Transverse colon (tissue), 4 donors: ENCODE results near the gene SCMH1. TPM values are rescaled to one million over a fixed set of nuclear protein-coding genes. Genes with fewer than 3 reads are reported as not detected.

Experiments used
- DNase-seq: peaks from one replicate; pipeline ENCODE4 v3.0.0-alpha.2; 2019
- H3K27ac ChIP-seq, 4 donors: fragments of 200-600 bp; sonication (generic); 2 replicates each; pipeline ENCODE4 v1.5.1; 2016 to 2018; ENCODE audit warnings: inconsistent platforms in 4 of 4
- H3K27me3 ChIP-seq: fragments of 200-600 bp; sonication (generic); 2 replicates; pipeline ENCODE4 v1.5.1; 2017; ENCODE audit warnings: inconsistent platforms
- H3K36me3 ChIP-seq, 4 donors: fragments of 200-600 bp; sonication (generic); 2 replicates each; pipeline ENCODE4 v1.5.1; 2017 to 2019; ENCODE audit warnings: inconsistent platforms in 4 of 4
- H3K4me1 ChIP-seq, 4 donors: fragments of 200-600 bp; sonication (generic); 2 replicates each; pipeline ENCODE4 v1.5.1; 2017 to 2020; ENCODE audit warnings: inconsistent platforms in 4 of 4
- H3K4me3 ChIP-seq, 4 donors: fragments of 200-600 bp; sonication (generic); 1 replicate in 1 of 4; 2 replicates in 3 of 4; pipeline versions ENCODE4 v1.5.1 to v1.6.1; 2017 to 2019; ENCODE audit warnings: inconsistent platforms in 4 of 4
- H3K9me3 ChIP-seq, 2 donors: fragments of 200-600 bp; sonication (generic); 2 replicates each; pipeline ENCODE4 v1.5.1; 2017 to 2019; ENCODE audit warnings: inconsistent platforms in 2 of 2
- EP300 ChIP-seq: sonication (generic); formaldehyde crosslinking; IDR thresholded peaks from one replicate; pipeline ENCODE4 v1.6.1; 2017; ENCODE audit warnings: antibody characterized with exemption, low read depth
- POLR2A ChIP-seq: fragments of 450-650 bp; IDR thresholded peaks from one replicate; pipeline ENCODE4 v1.6.1; 2016; ENCODE audit warnings: antibody characterized with exemption, mild to moderate bottlenecking, moderate library complexity
- POLR2AphosphoS5 ChIP-seq, 3 donors: sonication (generic); formaldehyde crosslinking; IDR thresholded peaks; one replicate each; pipeline ENCODE4 v1.6.1; 2016; ENCODE audit warnings: antibody characterized with exemption in 3 of 3
- WGBS, 2 donors: methylation state at CpG; one replicate each; pipeline ENCODE4 v1.1.5; 2018; ENCODE audit warnings: low coverage in 1 of 2; 5-methylcytosine and 5-hydroxymethylcytosine counted together
- in situ Hi-C, 4 donors: fragments of 200-750 bp; cut with MboI; loops; one replicate each; pipeline versions ENCODE4 v1.15.0 to v1.15.1; 2017; ENCODE audit warnings: low sequenced_read_pairs in 3 of 4, low pct_ligation_motif_present in 1 of 4, low pct_unique_long_range_greater_than_20kb in 1 of 4
- intact Hi-C: fragments of 100-400 bp; cut with DNase I; formaldehyde crosslinking; loops from one replicate; pipeline ENCODE4 v1.15.1; 2023; ENCODE audit warnings: low total_unique reads
- total RNA-seq, 4 donors: library from RNA; depleted of rRNA; stranded (reverse); fragments of >200 nt; gene quantifications; one replicate each; pipeline ENCODE4 v1.1.0, GENCODE V29; 2016
- TF ChIP-seq, protein P1 (sequence below), 5 experiments: fragments of 200-600 bp in 3 of 5; fragments of 450-650 bp in 2 of 5; sonication (generic) in 3 of 5; IDR thresholded peaks; 1 replicate in 2 of 5; 2 replicates in 3 of 5; pipeline ENCODE4 v1.5.1; 2016 to 2017; ENCODE audit warnings: antibody characterized with exemption in 5 of 5, inconsistent platforms in 3 of 5, mild to moderate bottlenecking in 2 of 5, moderate library complexity in 1 of 5

Gene SCMH1
- total RNA-seq, 4 donors from 2014 or later: 24.5 to 66.8 (median 49.1) TPM

DNA sequence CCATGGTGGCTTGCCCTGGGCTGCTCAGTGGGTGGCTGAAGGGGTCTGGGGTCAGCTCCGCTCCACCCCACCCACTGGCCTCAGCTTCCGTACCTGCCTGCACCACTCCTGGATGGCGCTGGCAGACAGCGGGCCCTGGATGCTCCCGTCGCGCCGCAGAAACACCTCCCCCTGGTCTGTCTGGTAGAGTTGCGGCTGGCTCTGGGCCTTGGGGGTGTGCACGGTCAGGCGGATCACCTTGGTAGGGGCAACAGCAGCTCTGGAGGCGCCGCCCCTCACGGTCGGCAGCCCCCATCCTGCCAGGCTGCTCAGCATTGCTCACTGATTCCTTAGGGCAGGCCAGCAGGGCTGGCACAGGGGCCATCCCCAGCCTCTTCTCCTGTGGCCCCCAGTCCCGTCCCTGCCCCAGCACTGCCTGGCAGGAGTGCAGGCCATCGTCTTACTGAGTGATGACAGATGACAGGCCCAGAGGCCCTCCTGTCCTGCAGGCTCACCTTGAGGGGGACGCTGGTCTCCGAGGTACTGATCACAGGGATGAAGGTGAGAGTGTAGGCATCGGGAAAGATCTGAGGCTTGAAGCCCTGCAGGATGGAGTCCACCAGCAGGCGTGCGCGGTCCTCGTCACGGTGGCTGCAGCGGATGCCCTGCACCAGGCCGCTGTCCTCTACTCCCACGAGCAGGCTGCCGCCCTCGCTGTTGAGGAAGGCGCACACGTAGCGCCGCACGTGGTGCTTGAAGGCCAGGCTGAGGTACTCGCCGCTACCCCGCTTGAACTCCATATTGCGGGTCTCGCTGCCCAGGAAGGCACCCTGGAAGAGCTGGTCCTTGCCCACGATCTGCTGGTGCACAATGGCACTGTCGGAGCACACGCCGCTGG lies 224.7 kb downstream of the SCMH1 start:
- no peak for TF ChIP-seq POLR2A
- TF ChIP-seq POLR2AphosphoS5 (IDR thresholded peaks at IDR 0.05): no peak
- TF ChIP-seq EP300: no peak
- TF ChIP-seq, protein P1, sequence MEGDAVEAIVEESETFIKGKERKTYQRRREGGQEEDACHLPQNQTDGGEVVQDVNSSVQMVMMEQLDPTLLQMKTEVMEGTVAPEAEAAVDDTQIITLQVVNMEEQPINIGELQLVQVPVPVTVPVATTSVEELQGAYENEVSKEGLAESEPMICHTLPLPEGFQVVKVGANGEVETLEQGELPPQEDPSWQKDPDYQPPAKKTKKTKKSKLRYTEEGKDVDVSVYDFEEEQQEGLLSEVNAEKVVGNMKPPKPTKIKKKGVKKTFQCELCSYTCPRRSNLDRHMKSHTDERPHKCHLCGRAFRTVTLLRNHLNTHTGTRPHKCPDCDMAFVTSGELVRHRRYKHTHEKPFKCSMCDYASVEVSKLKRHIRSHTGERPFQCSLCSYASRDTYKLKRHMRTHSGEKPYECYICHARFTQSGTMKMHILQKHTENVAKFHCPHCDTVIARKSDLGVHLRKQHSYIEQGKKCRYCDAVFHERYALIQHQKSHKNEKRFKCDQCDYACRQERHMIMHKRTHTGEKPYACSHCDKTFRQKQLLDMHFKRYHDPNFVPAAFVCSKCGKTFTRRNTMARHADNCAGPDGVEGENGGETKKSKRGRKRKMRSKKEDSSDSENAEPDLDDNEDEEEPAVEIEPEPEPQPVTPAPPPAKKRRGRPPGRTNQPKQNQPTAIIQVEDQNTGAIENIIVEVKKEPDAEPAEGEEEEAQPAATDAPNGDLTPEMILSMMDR (IDR thresholded peaks at IDR 0.05): no peak
- no peak overlapping the region for H3K4me3 ChIP-seq
- 94% methylated on average over 35 of the region's 44 CpGs; no CpG with 5 or more reads in 1 of the 2 donors for WGBS, 2 donors
- intact Hi-C loops (no loop called here), in situ Hi-C loops (no loop called here)
- H3K9me3 ChIP-seq: no peaks in the 10 kb centered on the region
- H3K27ac ChIP-seq: no peak overlapping the region
- no peak for DNase-seq
- H3K36me3 ChIP-seq: no peaks in the 10 kb centered on the region
- peaks cover 0 to 7% (median 3%) of the 10 kb centered on the region in 4 donors for H3K4me1 ChIP-seq
- H3K27me3 ChIP-seq: no peaks in the 10 kb centered on the region

DNA sequence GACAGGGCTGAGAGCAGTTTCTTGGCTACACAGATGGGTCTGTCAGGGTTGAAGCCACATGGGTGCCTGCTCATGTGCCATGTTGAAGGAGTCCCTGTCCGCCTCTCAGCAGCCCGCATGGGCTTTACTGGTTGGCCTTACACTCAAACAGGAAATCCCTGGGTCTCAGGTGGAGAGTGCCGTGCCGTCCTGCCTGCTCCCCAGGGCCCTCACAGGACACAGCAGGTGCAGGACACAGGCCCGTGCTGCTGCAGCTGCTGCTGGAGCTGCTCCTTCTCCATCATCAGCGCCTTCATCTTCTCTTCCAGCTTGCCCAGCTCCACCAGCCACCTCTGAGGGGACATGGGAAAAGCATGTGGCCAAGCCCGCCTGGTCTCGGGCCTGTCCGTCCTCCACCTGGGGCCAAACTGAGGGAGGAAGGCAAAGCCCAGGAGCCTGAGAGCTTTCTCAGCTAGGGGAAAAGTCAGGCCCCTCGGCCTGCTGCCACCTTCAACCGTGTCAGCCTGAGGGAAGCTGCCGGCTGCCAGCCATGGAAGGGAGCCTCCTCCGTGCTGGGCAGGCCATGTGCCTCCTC lies 226.1 kb downstream of the SCMH1 start:
- no peak for DNase-seq
- Histone ChIP-seq H3K36me3 (no peaks in the 10 kb centered on the region), H3K27ac (no peak overlapping the region), H3K4me3 (no peak overlapping the region), H3K9me3 (no peaks in the 10 kb centered on the region), H3K27me3 (no peaks in the 10 kb centered on the region), H3K4me1 (peaks cover 0 to 6% (median 3%) of the 10 kb centered on the region in 4 donors)
- intact Hi-C loops (no loop called here), in situ Hi-C loops (no loop called here)
- TF ChIP-seq, protein P1 (IDR thresholded peaks at IDR 0.05): no peak
- TF ChIP-seq POLR2A (no peak), EP300 (no peak), POLR2AphosphoS5 (IDR thresholded peaks at IDR 0.05) (no peak)
- 88% methylated on average over 13 of the region's 13 CpGs; no CpG with 5 or more reads in 1 of the 2 donors for WGBS, 2 donors

DNA sequence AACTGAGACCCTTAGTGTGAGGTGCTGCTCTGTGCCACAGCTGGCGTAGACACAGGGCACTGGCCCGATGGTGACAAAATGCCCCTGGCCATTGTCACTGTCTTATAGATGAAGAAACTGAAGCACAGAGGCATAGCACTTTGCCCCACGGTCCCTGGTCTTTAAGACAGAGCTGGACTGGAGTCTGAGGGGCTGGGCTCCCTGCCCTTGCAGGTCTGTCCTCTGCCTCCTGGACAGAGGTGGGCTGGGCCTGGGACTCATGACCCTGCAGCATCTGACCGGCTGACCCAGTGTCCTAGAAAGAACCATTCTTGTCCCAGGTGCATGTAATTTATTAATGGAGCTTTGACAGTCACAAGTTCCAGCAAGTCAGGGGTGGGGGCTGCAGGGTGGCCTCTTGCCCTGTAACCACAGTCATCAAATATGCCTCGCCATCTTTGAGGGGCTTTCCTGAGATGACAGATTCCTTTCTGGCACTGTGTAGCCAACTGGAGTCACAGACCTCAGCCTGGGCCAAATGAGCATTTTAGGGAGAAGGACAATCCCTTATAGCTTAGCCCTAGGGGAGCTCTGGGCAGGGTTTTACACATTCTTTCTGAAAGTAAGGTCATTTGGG lies 226.7 kb downstream of the SCMH1 start:
- H3K36me3 ChIP-seq: no peaks in the 10 kb centered on the region
- no peak overlapping the region for H3K4me3 ChIP-seq
- WGBS, 2 donors: 77% methylated on average over 5 of the region's 5 CpGs; no CpG with 5 or more reads in 1 of the 2 donors
- no peak for TF ChIP-seq EP300
- TF ChIP-seq, protein P1 (IDR thresholded peaks at IDR 0.05): no peak
- no peak overlapping the region for H3K27ac ChIP-seq
- in situ Hi-C loops: no loop called here
- H3K4me1 ChIP-seq: no peaks in the 10 kb centered on the region
- H3K9me3 ChIP-seq: no peaks in the 10 kb centered on the region
- H3K27me3 ChIP-seq: no peaks in the 10 kb centered on the region
- intact Hi-C loops: no loop called here
- no peak for DNase-seq

DNA sequence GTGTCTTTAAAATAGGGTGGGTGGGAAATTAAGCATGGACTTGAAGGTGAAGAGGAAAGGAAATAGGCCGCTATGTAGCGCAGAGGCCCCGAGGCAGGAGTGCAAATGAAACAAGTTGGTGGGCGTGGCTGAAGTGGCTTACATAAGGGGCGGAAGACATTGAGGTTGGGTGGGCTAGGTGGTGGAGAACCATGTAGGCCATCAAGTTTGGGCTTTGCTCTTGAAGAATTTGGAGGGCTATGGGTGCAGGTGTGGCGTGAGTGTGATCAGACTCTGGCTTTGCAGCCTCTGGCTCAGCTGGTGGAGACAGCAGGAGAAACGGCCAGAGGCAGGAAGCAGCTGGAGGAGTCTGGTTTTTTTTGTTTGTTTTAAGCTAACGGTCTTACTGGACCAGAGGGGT lies 227.2 kb downstream of the SCMH1 start:
- TF ChIP-seq, protein P1 (IDR thresholded peaks at IDR 0.05): no peak
- TF ChIP-seq POLR2A: no peak
- no peak for TF ChIP-seq POLR2AphosphoS5 (IDR thresholded peaks at IDR 0.05)
- TF ChIP-seq EP300: no peak
- Histone ChIP-seq H3K27me3 (no peaks in the 10 kb centered on the region), H3K4me3 (no peak overlapping the region), H3K36me3 (peaks cover 0 to 3% (median 0%) of the 10 kb centered on the region in 4 donors), H3K4me1 (no peaks in the 10 kb centered on the region), H3K9me3 (no peaks in the 10 kb centered on the region), H3K27ac (no peak overlapping the region)
- intact Hi-C loops: no loop called here
- 67 to 80% methylated on average over 7 to 8 of the region's 8 CpGs for WGBS, 2 donors
- in situ Hi-C loops: no loop called here
- no peak for DNase-seq
